Measurements from ENCODE around the gene COL4A2. TPM values are rescaled to one million over a fixed set of nuclear protein-coding genes. Genes with fewer than 3 reads are reported as not detected.

Gene COL4A2
- total and polyA plus RNA-seq, 4 donors = 8.0 to 45.2 (median 40.3) TPM

DNA sequence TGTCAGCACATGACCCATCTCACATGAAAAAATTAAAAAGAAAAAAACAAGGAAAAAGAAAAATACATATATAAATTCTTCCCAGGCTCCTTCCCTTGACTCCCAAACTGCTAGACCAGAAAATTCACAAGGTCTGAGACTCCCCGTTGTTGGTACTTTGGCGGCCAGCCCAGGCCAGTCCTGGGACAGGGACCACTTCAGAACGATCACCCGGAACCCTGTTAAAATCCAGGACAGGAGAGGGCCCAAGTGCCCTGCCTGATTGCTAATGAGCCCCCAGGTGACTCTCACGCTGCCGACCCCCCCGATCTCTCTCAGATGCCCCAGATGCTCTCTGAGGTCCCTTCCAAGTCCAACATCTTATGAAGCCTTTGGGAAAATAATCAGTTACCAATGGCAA, 107.2 kb downstream of the COL4A2 start:
- 82% methylated on average over 7 of the region's 7 CpGs for WGBS
- H3K36me3 ChIP-seq (ENCODE audit: control insufficient read depth in 4 of 4, insufficient read depth in 3 of 4, low read depth in 1 of 4, low read length in 3 of 4) = no peaks in the 10 kb centered on the region
- H3K9ac ChIP-seq (ENCODE audit: low read depth in 1 of 2, low read length in 2 of 2) = no peak overlapping the region
- peaks cover 0 to 3% (median under 1%) of the 10 kb centered on the region in 4 donors for H3K4me1 ChIP-seq (ENCODE audit: control insufficient read depth in 4 of 4, insufficient read depth in 4 of 4, low read length in 3 of 4)
- TF ChIP-seq, protein P1, sequence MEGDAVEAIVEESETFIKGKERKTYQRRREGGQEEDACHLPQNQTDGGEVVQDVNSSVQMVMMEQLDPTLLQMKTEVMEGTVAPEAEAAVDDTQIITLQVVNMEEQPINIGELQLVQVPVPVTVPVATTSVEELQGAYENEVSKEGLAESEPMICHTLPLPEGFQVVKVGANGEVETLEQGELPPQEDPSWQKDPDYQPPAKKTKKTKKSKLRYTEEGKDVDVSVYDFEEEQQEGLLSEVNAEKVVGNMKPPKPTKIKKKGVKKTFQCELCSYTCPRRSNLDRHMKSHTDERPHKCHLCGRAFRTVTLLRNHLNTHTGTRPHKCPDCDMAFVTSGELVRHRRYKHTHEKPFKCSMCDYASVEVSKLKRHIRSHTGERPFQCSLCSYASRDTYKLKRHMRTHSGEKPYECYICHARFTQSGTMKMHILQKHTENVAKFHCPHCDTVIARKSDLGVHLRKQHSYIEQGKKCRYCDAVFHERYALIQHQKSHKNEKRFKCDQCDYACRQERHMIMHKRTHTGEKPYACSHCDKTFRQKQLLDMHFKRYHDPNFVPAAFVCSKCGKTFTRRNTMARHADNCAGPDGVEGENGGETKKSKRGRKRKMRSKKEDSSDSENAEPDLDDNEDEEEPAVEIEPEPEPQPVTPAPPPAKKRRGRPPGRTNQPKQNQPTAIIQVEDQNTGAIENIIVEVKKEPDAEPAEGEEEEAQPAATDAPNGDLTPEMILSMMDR (IDR thresholded peaks at IDR 0.05; ENCODE audit: low read depth, low read length, missing input control) = no peak
- TF ChIP-seq JUND (IDR thresholded peaks at IDR 0.05) = no peak
- TF ChIP-seq, protein P2, sequence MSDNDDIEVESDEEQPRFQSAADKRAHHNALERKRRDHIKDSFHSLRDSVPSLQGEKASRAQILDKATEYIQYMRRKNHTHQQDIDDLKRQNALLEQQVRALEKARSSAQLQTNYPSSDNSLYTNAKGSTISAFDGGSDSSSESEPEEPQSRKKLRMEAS (IDR thresholded peaks at IDR 0.05) = no peak
- TF ChIP-seq FOXA1 (IDR thresholded peaks at IDR 0.05) = no peak
- no peaks in the 10 kb centered on the region for H3K27me3 ChIP-seq (ENCODE audit: control insufficient read depth in 4 of 4, insufficient read depth in 4 of 4, low read length in 3 of 4)
- H3K27ac ChIP-seq (ENCODE audit: low read depth in 1 of 2, low read length in 2 of 2) = no peak overlapping the region
- no peak for DNase-seq (ENCODE audit: low spot score)
- no peaks in the 10 kb centered on the region for H3K9me3 ChIP-seq (ENCODE audit: control insufficient read depth in 4 of 4, low read length in 3 of 4)
- H3K4me3 ChIP-seq (ENCODE audit: low read depth in 1 of 3, low read length in 3 of 3) = no peak overlapping the region

DNA sequence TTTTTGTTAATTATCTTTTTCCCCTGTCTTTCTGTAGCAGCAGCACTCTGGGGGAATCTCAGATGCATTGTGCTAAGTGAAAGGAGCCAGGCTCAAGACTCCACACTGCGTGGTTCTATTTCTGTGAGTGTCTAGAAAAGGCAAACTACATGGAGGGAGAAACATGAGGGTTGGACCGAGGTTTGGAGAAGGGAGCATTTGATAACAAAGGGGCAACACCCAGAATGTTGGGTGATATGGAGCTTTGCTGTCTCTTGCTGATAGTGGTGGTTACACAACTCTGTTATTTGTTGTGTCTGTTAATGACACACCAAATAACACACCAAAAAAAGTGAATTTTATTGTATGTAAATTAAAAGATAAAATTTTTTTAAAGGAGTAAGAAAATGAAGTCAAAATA, 107.8 kb downstream of the COL4A2 start:
- Histone ChIP-seq H3K4me1 (ENCODE audit: control insufficient read depth in 4 of 4, insufficient read depth in 4 of 4, low read length in 3 of 4) (peaks cover 0 to 3% (median under 1%) of the 10 kb centered on the region in 4 donors), H3K9ac (ENCODE audit: low read depth in 1 of 2, low read length in 2 of 2) (no peak overlapping the region), H3K4me3 (ENCODE audit: low read depth in 1 of 3, low read length in 3 of 3) (no peak overlapping the region), H3K27me3 (ENCODE audit: control insufficient read depth in 4 of 4, insufficient read depth in 4 of 4, low read length in 3 of 4) (no peaks in the 10 kb centered on the region), H3K27ac (ENCODE audit: low read depth in 1 of 2, low read length in 2 of 2) (no peak overlapping the region), H3K36me3 (ENCODE audit: control insufficient read depth in 4 of 4, insufficient read depth in 3 of 4, low read depth in 1 of 4, low read length in 3 of 4) (no peaks in the 10 kb centered on the region), H3K9me3 (ENCODE audit: control insufficient read depth in 4 of 4, low read length in 3 of 4) (no peaks in the 10 kb centered on the region)
- 67% methylated on average over 2 of the region's 2 CpGs for WGBS
- TF ChIP-seq FOXA1 (IDR thresholded peaks at IDR 0.05) = no peak
- TF ChIP-seq, protein P1 (IDR thresholded peaks at IDR 0.05; ENCODE audit: low read depth, low read length, missing input control) = no peak
- TF ChIP-seq, protein P2 (IDR thresholded peaks at IDR 0.05) = no peak
- no peak for TF ChIP-seq JUND (IDR thresholded peaks at IDR 0.05)
- TF ChIP-seq, protein P3, sequence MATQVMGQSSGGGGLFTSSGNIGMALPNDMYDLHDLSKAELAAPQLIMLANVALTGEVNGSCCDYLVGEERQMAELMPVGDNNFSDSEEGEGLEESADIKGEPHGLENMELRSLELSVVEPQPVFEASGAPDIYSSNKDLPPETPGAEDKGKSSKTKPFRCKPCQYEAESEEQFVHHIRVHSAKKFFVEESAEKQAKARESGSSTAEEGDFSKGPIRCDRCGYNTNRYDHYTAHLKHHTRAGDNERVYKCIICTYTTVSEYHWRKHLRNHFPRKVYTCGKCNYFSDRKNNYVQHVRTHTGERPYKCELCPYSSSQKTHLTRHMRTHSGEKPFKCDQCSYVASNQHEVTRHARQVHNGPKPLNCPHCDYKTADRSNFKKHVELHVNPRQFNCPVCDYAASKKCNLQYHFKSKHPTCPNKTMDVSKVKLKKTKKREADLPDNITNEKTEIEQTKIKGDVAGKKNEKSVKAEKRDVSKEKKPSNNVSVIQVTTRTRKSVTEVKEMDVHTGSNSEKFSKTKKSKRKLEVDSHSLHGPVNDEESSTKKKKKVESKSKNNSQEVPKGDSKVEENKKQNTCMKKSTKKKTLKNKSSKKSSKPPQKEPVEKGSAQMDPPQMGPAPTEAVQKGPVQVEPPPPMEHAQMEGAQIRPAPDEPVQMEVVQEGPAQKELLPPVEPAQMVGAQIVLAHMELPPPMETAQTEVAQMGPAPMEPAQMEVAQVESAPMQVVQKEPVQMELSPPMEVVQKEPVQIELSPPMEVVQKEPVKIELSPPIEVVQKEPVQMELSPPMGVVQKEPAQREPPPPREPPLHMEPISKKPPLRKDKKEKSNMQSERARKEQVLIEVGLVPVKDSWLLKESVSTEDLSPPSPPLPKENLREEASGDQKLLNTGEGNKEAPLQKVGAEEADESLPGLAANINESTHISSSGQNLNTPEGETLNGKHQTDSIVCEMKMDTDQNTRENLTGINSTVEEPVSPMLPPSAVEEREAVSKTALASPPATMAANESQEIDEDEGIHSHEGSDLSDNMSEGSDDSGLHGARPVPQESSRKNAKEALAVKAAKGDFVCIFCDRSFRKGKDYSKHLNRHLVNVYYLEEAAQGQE (IDR thresholded peaks at IDR 0.05) = no peak
- no peak for TF ChIP-seq RXRA (IDR thresholded peaks at IDR 0.05)
- TF ChIP-seq GABPA (IDR thresholded peaks at IDR 0.05 in 1 of 2, conservative IDR thresholded peaks at IDR 0.05 in 1 of 2) = no peak
- no peak for TF ChIP-seq FOXA2 (IDR thresholded peaks at IDR 0.05)
- TF ChIP-seq NR2F2 (IDR thresholded peaks at IDR 0.05) = no peak
- no peak for TF ChIP-seq TAF1 (conservative IDR thresholded peaks at IDR 0.05)
- TF ChIP-seq, protein P4, sequence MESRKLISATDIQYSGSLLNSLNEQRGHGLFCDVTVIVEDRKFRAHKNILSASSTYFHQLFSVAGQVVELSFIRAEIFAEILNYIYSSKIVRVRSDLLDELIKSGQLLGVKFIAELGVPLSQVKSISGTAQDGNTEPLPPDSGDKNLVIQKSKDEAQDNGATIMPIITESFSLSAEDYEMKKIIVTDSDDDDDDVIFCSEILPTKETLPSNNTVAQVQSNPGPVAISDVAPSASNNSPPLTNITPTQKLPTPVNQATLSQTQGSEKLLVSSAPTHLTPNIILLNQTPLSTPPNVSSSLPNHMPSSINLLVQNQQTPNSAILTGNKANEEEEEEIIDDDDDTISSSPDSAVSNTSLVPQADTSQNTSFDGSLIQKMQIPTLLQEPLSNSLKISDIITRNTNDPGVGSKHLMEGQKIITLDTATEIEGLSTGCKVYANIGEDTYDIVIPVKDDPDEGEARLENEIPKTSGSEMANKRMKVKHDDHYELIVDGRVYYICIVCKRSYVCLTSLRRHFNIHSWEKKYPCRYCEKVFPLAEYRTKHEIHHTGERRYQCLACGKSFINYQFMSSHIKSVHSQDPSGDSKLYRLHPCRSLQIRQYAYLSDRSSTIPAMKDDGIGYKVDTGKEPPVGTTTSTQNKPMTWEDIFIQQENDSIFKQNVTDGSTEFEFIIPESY (IDR thresholded peaks at IDR 0.05) = no peak
- TF ChIP-seq RAD21 (IDR thresholded peaks at IDR 0.05) = no peak
- TF ChIP-seq EGR1 (IDR thresholded peaks at IDR 0.05; ENCODE audit: low read depth in 2 of 2) = no peak
- TF ChIP-seq, protein P5, sequence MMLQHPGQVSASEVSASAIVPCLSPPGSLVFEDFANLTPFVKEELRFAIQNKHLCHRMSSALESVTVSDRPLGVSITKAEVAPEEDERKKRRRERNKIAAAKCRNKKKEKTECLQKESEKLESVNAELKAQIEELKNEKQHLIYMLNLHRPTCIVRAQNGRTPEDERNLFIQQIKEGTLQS (IDR thresholded peaks at IDR 0.05) = no peak
- no peak for TF ChIP-seq HNF4A (conservative IDR thresholded peaks at IDR 0.05)
- TF ChIP-seq HNF4G (IDR thresholded peaks at IDR 0.05) = no peak
- TF ChIP-seq YY1 (IDR thresholded peaks at IDR 0.05) = no peak
- TF ChIP-seq SP1 (IDR thresholded peaks at IDR 0.05) = no peak
- no peak for DNase-seq (ENCODE audit: low spot score)

All from liver (tissue), 9 donors.